MCF 10A (cell line): ENCODE data around the gene NFS1. TPM values are rescaled to one million over a fixed set of nuclear protein-coding genes. Genes with fewer than 3 reads are reported as not detected.
"Not testable (repeated sequence)": the region's sequence is repeated elsewhere in the genome, so short reads cannot be mapped to it uniquely, and the experiment has no call there.

Experiments
- BruUV-seq: library from RNA; stranded (reverse); fragments of 400-500 nt; replicated peaks from 2 replicates; lab custom pipeline; 2021; lab: Mats Ljungman, UMichigan
- CTCF ChIA-PET: fragments of 300-600 bp; sonication (Branson Sonifier 250); formaldehyde crosslinking; extraction: SDS; loops from one replicate; lab custom pipeline; 2021; ENCODE audit warnings: antibody characterized with exemption, inconsistent platforms; lab: Yijun Ruan, JAX
- POLR2A ChIA-PET: fragments of 300-600, 350-650 bp; sonication (Branson Sonifier 250); formaldehyde crosslinking; extraction: SDS; loops from one replicate; lab custom pipeline; 2020; ENCODE audit warnings: antibody characterized with exemption, inconsistent platforms; lab: Yijun Ruan, JAX
- DNase-seq: peaks from one replicate; pipeline ENCODE4 v3.0.0-alpha.2; 2018; ENCODE audit not compliant: unreplicated experiment
- H3K27ac Mint-ChIP-seq: one replicate; pipeline ENCODE4 v1.8.0; 2022; ENCODE audit warnings: mild to moderate bottlenecking, low read depth, mixed read lengths; ENCODE audit not compliant: unreplicated experiment
- H3K27me3 Mint-ChIP-seq: one replicate; pipeline ENCODE4 v1.8.0; 2022; ENCODE audit warnings: mixed read lengths; ENCODE audit not compliant: insufficient read depth, unreplicated experiment
- H3K36me3 Mint-ChIP-seq: one replicate; pipeline ENCODE4 v1.8.0; 2022; ENCODE audit warnings: mild to moderate bottlenecking, moderate library complexity, mixed read lengths; ENCODE audit not compliant: insufficient read depth, unreplicated experiment
- H3K4me1 Mint-ChIP-seq: one replicate; pipeline ENCODE4 v1.8.0; 2022; ENCODE audit warnings: mixed read lengths; ENCODE audit not compliant: insufficient read depth, unreplicated experiment
- H3K4me3 Mint-ChIP-seq: one replicate; pipeline ENCODE4 v1.8.0; 2022; ENCODE audit warnings: mild to moderate bottlenecking, moderate library complexity, mixed read lengths; ENCODE audit not compliant: unreplicated experiment
- H3K9me3 Mint-ChIP-seq: one replicate; pipeline ENCODE4 v1.8.0; 2022; ENCODE audit warnings: mixed read lengths; ENCODE audit not compliant: unreplicated experiment
- CTCF ChIP-seq: fragments of 200-600 bp; IDR thresholded peaks from one replicate; pipeline ENCODE4 v1.8.0; 2022; ENCODE audit warnings: antibody characterized with exemption, mild to moderate bottlenecking; ENCODE audit not compliant: unreplicated experiment
- intact Hi-C: fragments of 100-400 bp; cut with micrococcal nuclease; formaldehyde crosslinking; loops from 2 replicates; pipeline ENCODE4 v1.14.1; 2022
- total RNA-seq: library from RNA; stranded (reverse); gene quantifications from 2 replicates; pipeline ENCODE4 v1.2.3, GENCODE V29; 2022

Gene NFS1
- total RNA-seq, 1 experiment from 2014 or later: 27.6 TPM

GRCh38 chr20:35724321-35725230 is 25.4 kb upstream of the NFS1 start:
- peaks cover 7% of the 10 kb centered on the region for H3K4me1 Mint-ChIP-seq
- no peak overlapping the region for H3K27ac Mint-ChIP-seq

DNA sequence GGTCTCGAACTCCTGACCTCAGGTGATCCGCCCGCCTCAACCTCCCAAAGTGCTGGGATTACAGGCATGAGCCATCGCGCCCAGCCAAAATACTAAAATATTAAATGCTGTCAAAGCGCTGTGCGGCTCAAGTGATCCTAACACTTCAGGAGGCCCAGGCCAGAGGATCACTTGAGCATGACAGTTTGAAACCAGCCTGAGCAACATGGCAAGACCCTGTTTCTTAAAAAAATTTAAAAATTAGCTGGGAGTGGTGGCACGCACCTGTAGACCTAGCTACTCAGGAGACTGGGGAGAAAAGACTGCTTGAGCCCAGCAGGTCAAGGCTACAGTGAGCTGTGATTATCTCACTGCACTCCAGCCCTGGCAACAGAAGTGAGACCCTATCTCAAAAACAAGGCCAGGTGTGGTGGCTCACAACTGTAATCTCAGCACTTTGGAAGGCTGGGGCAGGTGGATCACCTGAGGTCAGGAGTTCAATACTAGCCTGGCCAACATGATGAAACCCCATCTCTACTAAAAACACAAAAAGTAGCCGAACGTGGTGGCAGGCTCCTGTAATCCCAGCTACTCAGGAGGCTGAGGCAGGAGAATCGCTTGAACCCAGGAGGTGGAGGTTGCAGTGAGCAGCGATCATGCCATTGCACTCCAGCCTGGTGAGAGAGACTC is 24.6 kb upstream of the NFS1 start:
- intact Hi-C loops, H3K4me1 Mint-ChIP-seq, H3K4me3 Mint-ChIP-seq, H3K27me3 Mint-ChIP-seq, DNase-seq, H3K27ac Mint-ChIP-seq, BruUV-seq, H3K9me3 Mint-ChIP-seq: not testable (repeated sequence)
- ChIA-PET POLR2A (interaction anchor here (0.6 to 1.6 kb wide), 9 partner anchors 9 to 267 kb away, joined by 3 to 7 read pairs (median 3); partner anchors contain the start of genes NFS1, RBM39 and ROMO1), CTCF (interaction anchor here (0.6 to 1.1 kb wide), 4 partner anchors 11 to 379 kb away, joined by 3 to 4 read pairs (median 3); no protein-coding TSS in a partner anchor)
- H3K36me3 Mint-ChIP-seq: peaks cover 100% of the 10 kb centered on the region

More at GRCh38 chr20:35724321-35725230, 25.4 kb upstream of the NFS1 start:
- H3K36me3 Mint-ChIP-seq: peaks cover 100% of the 10 kb centered on the region
- no peak overlapping the region for H3K4me3 Mint-ChIP-seq
- no TSS peak for BruUV-seq
- intact Hi-C loops: no loop called here
- CTCF ChIA-PET: interaction anchor here (0.8 kb wide), 1 partner anchor 13 kb away, joined by 5 read pairs; no protein-coding TSS in a partner anchor
- TF ChIP-seq CTCF: no peak
- POLR2A ChIA-PET: interaction anchor here (0.6 to 3.2 kb wide), 9 partner anchors 10 to 267 kb away, joined by 3 to 15 read pairs (median 5); partner anchors contain the start of genes NFS1, RBM39 and ROMO1
- H3K27me3 Mint-ChIP-seq: no peaks in the 10 kb centered on the region
- no peaks in the 10 kb centered on the region for H3K9me3 Mint-ChIP-seq
- DNase-seq: no peak

- POLR2A ChIA-PET: interaction anchor here (0.6 to 1.5 kb wide), 5 partner anchors 9 to 17 kb away, joined by 3 to 7 read pairs (median 5); no protein-coding TSS in a partner anchor
- DNase-seq, H3K4me1 Mint-ChIP-seq, H3K27ac Mint-ChIP-seq, BruUV-seq, H3K9me3 Mint-ChIP-seq, H3K4me3 Mint-ChIP-seq, H3K27me3 Mint-ChIP-seq, intact Hi-C loops: not testable (repeated sequence)
- CTCF ChIA-PET: interaction anchor here (0.6 to 1.1 kb wide), 4 partner anchors 11 to 378 kb away, joined by 3 to 4 read pairs (median 3); no protein-coding TSS in a partner anchor
- H3K36me3 Mint-ChIP-seq: peaks cover 100% of the 10 kb centered on the region
Observed at GRCh38 chr20:35723275-35723639, 24.1 kb upstream of the NFS1 start.

DNA sequence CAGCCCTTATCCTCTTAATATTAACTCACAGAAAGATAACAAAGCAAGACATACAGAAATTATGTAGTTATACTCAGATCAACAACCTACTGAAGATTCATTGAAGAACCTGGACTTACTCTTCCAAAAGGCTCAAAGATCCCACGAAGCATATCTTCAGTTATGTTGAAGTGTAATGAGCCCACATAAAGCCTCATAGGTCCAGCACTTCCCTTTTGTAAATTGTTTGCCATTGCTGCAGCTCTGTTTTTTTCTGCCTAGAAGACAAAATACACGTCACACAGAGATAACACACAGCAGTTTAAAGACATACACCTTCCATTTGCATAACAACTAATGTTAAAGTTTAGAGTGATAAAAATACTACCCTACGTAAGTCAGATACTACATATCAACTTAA is 22.5 kb upstream of the NFS1 start:
- Mint-ChIP-seq H3K4me1 (peaks cover 6% of the 10 kb centered on the region), H3K27ac (no peak overlapping the region), H3K4me3 (no peak overlapping the region), H3K36me3 (peaks cover 100% of the 10 kb centered on the region), H3K27me3 (no peaks in the 10 kb centered on the region), H3K9me3 (no peaks in the 10 kb centered on the region)
- no peak for DNase-seq
- ChIA-PET CTCF (no interaction called here), POLR2A (interaction anchor here (0.8 to 8.8 kb wide), 6 partner anchors 8 to 177 kb away, joined by 3 to 130 read pairs (median 23); partner anchors contain the start of genes NFS1, RBM39 and ROMO1)
- intact Hi-C loops: no loop called here
- no peak for TF ChIP-seq CTCF
- BruUV-seq: no TSS peak
